Mammary epithelial cell (primary cell): ENCODE data around the gene ATP4B.

ENCODE experiments used
- CTCF ChIP-seq, 2 donors: IDR thresholded peaks in 1 of 2; conservative IDR thresholded peaks in 1 of 2; 2 replicates each; pipeline ENCODE4 v1.5.1; 2011 to 2012; ENCODE audit warnings: inconsistent platforms in 2 of 2, low read length in 2 of 2, mild to moderate bottlenecking in 2 of 2, control low read depth in 1 of 2, low read depth in 1 of 2; ENCODE audit not compliant: insufficient read depth in 1 of 2; ENCODE audit errors: extremely low read depth in 1 of 2
- EZH2 ChIP-seq: IDR thresholded peaks from 2 replicates; pipeline ENCODE4 v1.6.1; 2012; ENCODE audit warnings: low read length, inconsistent platforms, borderline replicate concordance

- TF ChIP-seq CTCF (conservative IDR thresholded peaks at IDR 0.05 in 1 of 2, IDR thresholded peaks at IDR 0.05 in 1 of 2; ENCODE audit: extremely low read depth in 1 of 2, insufficient read depth in 1 of 2, low read depth in 1 of 2, low read length in 2 of 2): no peak
- no peak for TF ChIP-seq EZH2
Measured at GRCh38 chr13:113652404-113653263, 5.4 kb downstream of the ATP4B start.
